GM21515 (cell line): ENCODE data around the gene YPEL4.

ENCODE experiments used
- ATAC-seq: cut with Tn5 transposase; IDR thresholded peaks from one replicate; pipeline ENCODE4 v1.9.1; 2021; ENCODE audit not compliant: unreplicated experiment

The YPEL4 gene

GRCh38 chr11:57651408-57651807 is 1.7 kb upstream of the YPEL4 start:
- ATAC-seq: no peak

- no peak for ATAC-seq
Observed at GRCh38 chr11:57650739-57651090, 1.0 kb upstream of the YPEL4 start.

- no peak for ATAC-seq
Observed at GRCh38 chr11:57648801-57649735, 644 bp downstream of the YPEL4 start.

DNA sequence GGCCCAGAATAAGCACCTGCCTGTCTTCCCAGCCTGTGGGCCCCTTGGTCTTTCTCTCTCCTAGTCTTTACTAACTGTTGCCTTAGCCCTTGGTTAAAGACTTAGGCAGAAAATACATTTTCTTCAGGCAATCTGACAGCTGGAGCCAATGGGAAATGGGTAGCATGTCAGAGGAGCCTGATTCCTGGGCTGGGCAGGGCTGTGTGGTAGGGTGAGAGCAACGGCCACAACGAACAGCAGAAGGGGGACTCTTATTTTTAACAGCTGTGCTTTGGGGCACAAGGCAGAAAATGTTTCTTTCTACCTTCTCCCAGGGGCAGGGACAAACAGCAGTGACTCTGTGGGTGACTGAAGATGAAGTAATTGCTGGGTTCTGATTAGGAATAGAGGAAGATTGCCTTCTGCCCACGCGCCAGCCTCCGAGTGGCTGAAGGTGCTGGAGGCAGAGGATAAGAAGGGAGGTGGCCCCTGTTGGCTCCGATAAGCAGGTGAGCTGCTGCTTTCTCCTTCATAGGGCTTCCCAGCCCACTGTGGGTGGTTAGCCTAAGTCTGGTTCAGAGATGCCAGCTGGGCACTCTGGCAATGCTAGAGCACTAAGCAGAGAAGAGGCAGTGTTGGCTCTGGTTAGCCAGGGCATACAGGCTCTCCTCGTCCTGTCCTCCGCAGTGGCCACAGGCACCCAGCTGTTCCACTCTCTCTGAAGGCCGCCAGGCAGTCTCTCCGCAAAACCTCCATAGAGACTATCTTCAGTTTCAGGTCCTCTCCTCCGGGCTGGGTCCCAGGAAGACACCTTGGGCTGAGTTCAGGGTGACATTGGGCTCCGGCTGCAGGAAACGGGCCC is 1.5 kb downstream of the YPEL4 start:
- no peak for ATAC-seq

GRCh38 chr11:57647372-57647771 is 2.3 kb downstream of the YPEL4 start:
- ATAC-seq: no peak

DNA sequence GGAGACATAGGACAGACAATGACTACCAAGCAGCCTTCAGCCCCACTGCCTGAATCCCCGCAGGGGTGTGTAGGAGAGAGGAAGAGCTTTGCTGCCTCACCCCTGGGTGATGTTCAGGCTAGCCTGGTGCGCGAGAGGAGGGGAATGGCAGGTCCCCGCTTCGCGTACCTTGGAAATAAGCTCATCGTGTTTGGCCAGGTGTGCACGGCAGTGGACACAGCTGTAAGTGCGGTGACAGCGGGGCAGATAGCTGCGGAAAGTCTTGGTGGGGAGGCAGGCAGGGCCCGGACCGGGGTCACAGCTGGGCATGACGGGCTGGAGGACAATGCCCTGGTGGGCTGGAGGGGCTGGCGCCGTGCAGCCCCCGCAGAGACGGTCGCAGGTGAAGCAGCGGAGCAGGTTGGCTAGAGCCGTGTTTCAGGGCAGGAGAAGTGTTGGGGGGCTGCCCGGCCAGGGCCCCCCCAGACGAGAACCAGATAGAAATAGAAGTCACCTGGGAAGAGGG is 2.9 kb downstream of the YPEL4 start:
- no peak for ATAC-seq

- no peak for ATAC-seq
Observed at GRCh38 chr11:57646194-57646798, 3.4 kb downstream of the YPEL4 start.

DNA sequence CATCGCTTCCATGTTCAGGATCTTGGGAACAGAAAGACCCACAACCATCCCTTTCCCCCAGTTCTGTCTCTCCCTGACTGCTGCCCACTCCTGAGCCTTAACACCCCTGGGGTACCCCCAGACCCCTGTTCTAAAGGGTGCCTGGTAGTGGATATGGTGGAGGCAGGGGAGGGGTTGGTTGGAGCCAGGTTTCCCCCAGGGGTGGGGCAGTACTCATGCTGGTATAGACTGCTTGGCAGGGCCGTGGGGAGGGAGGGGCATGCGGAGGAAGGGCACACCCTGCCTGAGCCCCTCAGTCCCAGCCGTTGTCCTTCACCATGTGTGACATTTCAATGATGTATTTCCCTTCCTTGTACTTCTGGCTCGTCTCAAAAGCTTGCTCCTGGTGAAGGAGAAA is 4.0 kb downstream of the YPEL4 start:
- no peak for ATAC-seq

DNA sequence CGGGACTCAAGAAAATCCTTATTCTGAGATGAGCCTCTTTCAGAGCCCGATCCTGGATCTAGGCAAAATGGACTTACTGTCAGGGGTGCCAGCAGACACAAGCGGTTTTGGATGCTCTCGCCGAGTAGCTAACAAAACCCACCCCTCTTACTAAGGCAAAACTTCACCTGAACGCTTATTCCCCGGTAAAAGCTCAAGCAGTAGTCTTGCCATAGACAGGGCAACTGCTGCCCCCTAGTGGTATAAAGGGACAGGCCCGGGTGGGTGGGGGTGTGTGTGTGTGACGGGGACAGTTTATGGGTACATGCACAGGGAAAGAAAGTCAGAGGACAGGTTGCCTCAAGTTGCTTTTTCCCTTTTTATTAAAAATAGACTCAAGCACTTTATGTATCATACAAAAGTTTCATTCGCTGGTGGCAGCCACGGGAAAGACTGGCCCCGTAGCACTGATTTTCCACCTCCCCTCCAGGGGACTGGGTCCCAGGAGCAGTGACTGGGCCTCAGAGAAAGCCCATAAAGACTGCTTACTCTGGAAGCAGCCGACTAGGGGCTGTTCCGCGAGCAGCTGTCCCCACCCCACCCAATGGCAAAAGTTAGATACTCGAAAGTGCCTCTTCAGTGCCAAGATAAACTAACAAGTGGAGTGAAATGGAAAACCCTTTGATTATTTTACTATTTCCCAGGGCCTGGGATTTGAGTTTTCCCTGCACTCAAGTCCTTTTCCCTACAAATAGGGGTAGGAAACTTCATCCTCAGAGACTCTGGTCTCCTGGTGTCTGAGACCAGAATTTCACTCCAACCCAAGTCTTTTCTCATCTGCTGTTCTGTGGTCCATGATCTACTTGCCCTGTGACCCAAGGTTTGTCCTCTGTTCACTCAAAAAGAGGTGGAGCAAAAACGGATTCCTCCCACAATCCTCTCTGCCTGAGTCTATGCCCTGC is 4.7 kb downstream of the YPEL4 start:
- ATAC-seq: peak; percentile 56

DNA sequence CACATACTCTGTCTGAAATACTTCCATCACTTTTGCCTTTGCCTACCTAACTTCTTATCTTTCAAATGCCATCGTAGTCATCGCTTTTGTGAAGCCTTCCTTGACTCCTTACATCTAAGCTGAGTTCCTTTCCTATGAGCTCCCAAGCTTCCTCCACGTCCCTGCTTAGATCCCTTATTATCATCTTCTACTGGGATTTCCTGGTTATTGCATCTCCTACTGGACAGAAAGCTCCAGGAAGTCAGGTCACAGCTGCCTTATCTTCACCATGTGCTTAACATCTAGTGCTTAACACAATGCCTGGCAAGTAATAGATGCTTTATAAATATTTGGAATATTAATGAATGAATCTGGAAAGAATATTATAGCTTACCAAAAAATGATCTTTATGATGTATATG is 5.9 kb downstream of the YPEL4 start:
- ATAC-seq: no peak

DNA sequence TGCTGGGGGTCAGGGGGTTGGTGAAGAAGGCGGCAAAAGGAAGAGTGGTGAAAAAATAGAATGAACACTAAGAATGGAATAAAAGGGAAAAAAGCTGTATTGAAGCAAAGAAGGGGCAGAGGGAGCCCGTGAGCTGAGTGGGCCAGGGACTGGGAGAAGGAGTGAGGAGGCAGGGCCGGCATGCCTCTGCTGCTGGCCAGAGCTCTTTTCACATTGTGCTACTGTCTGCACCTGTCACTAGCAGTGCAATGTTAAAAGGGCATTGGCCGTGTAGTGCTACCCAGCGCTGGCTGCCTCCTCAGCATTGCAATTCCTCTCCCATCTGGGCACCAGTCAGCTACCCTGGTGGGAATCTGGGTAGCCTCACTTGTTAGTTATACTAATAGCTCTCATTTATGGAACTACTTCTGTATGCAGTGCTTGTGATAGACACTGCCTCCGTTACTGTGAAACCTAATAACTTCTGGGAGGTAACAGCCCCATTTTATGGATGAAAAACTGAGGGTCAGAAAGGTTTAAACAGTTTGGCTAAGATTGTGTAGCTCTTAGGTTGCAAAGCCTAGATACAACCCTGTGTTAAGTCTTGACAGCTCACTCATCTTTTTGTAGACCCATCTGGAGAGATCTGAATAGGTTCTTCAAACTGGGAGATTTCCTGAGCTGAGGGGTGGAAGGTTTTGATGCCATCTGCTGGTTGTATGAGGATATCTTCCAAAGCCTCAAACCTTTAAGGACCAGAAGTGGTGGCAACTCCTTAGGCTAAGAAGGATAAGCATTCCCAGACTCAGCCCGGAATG is 8.5 kb downstream of the YPEL4 start:
- ATAC-seq: no peak

- ATAC-seq: no peak
Observed at GRCh38 chr11:57640068-57640800, 9.5 kb downstream of the YPEL4 start.

- ATAC-seq: no peak
Observed at GRCh38 chr11:57639321-57640067, 10.2 kb downstream of the YPEL4 start.

- ATAC-seq: no peak
Observed at GRCh38 chr11:57638811-57639320, 10.8 kb downstream of the YPEL4 start.

DNA sequence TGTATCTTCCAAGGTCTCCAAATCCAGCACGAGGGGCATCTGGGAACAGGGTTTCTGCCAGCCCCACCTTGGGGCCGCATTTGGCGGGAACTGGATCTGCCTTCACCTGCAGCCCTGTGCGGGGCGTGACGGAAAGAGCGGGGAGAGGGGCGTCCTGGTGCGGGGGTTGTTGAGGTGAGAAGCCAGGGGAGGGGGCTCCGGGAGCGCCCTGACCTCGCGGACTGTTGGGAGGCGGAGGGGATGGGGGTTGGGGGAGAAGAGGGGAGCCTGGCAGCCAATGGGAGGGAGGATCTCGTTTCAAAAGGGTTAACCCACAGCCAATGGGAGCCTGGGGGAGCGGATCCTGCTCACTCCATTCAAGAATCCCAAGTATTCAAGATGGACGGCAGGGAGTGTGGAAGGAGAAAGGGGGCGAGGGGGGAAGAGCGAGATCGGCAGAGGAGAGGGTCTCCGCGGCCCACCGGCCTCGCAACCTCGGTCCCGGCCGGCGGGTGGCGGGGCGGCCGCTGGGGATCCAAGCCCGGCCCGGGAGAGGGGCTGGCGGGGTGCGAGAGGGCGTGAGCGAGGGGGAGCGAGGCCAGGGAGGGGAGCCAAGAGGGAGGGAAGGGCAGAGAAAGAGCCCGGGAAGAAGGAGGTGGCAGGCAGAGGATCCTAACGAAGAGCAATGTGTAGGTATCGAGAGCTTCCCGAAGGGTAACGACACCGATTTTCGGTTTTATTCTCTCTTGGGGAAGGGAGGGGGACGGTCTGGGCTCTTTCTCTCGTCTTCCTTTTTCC is 11.5 kb downstream of the YPEL4 start:
- no peak for ATAC-seq

DNA sequence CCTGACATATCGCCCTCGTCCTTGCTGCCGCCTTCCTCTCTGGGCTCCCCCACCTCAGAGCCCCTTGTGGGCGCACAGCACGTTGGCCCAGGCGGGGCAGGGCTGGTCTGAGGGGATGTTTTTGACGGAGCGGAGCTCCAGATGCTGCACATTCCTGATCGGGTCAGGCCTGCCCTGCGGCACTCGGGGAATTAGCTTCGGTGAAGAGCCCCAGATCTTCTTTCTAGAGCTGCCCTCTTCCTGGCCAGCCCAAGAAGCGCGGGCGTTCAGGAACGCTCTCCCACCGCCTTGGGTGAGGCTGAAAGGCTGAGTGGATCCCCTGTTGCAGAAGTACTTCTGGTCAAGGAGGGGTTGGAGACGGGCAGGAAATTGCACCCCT is 12.1 kb downstream of the YPEL4 start:
- no peak for ATAC-seq

- no peak for ATAC-seq
Observed at GRCh38 chr11:57635246-57635645, 14.5 kb downstream of the YPEL4 start.
